K562 (cell line): ENCODE results near the gene ATP6V0E1.

ENCODE experiments used
- CEBPG ChIP-seq, 3 experiments: fragments of 200-800 bp in 1 of 3; sonication (Bioruptor generic) in 1 of 3; sonication (generic) in 1 of 3; formaldehyde crosslinking in 1 of 3; IDR thresholded peaks in 2 of 3; conservative IDR thresholded peaks in 1 of 3; 2 replicates each; pipeline versions ENCODE4 v1.6.1 to v1.8.0; 2016 to 2022; ENCODE audit warnings: missing compliant biosample characterization in 2 of 3, missing genetic modification characterization in 2 of 3, mild to moderate bottlenecking in 1 of 3, missing genetic modification reagents in 1 of 3
- CHD2 ChIP-seq: IDR thresholded peaks from 2 replicates; pipeline ENCODE4 v1.6.1; 2011; ENCODE audit warnings: low read depth, low read length
- CTCF ChIP-seq, 3 experiments: IDR thresholded peaks in 2 of 3; conservative IDR thresholded peaks in 1 of 3; 2 replicates each; pipeline ENCODE4 v1.5.1; 2011 to 2012; ENCODE audit warnings: low read length in 3 of 3, mild to moderate bottlenecking in 3 of 3, control low read depth in 2 of 3, improper control_type of control experiment in 1 of 3, inconsistent platforms in 1 of 3, low read depth in 1 of 3, mixed read lengths in 1 of 3, moderate library complexity in 1 of 3; ENCODE audit not compliant: insufficient read depth in 2 of 3
- GTF2E2 ChIP-seq: fragments of 200-800 bp; sonication (Bioruptor generic); IDR thresholded peaks from 2 replicates; pipeline ENCODE4 v1.6.1; 2016; ENCODE audit warnings: missing genetic modification characterization, missing compliant biosample characterization
- HINFP ChIP-seq: fragments of 450-650 bp; conservative IDR thresholded peaks from 2 replicates; pipeline ENCODE4 v1.6.1; 2016; ENCODE audit warnings: missing genetic modification characterization, low read depth, mild to moderate bottlenecking, control low read depth, missing compliant biosample characterization
- L3MBTL2 ChIP-seq: fragments of 450-650 bp; IDR thresholded peaks from 2 replicates; pipeline ENCODE4 v1.6.1; 2016; ENCODE audit warnings: mild to moderate bottlenecking, moderate library complexity
- NFYB ChIP-seq: IDR thresholded peaks from 2 replicates; pipeline ENCODE4 v1.6.1; 2011; ENCODE audit warnings: mild to moderate bottlenecking, moderate library complexity; ENCODE audit not compliant: insufficient read length; ENCODE audit errors: extremely low read depth
- POLR2A ChIP-seq: fragments of 450-650 bp; conservative IDR thresholded peaks from 2 replicates; pipeline ENCODE4 v1.6.1; 2016
- ZNF121 ChIP-seq: sonication (generic); formaldehyde crosslinking; conservative IDR thresholded peaks from 2 replicates; pipeline ENCODE4 v1.8.0; 2022; ENCODE audit warnings: missing genetic modification reagents
- ZNF785 ChIP-seq: fragments of 250-450 bp; sonication (Bioruptor Pico); IDR thresholded peaks from 2 replicates; pipeline ENCODE4 v1.4.0; 2020; ENCODE audit warnings: mild to moderate bottlenecking
- TF ChIP-seq, protein P1 (sequence below): sonication (generic); formaldehyde crosslinking; IDR thresholded peaks from 2 replicates; pipeline ENCODE4 v1.5.0; 2020; ENCODE audit warnings: missing genetic modification reagents

DNA sequence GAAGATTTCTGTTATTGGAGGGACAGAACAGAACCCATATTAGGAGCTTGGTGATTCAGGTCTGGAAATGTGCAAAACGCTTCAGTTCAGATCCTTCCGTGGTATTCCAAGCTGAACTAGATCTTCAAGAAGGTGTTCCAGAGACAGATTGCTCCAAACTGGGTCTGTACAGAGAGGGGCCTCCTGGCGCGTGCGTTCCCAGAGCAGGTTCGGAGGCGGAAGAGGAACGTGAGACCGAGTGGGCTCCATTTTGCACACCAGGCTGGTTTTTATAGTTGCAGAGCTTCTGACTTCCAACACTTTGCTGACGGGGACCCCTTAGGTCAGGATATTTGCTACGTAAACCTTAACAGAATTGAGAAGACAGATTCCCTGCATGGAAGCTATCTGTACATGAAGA lies 41.0 kb upstream of the ATP6V0E1 start:
- TF ChIP-seq CHD2, result no peak
- TF ChIP-seq, protein P1, sequence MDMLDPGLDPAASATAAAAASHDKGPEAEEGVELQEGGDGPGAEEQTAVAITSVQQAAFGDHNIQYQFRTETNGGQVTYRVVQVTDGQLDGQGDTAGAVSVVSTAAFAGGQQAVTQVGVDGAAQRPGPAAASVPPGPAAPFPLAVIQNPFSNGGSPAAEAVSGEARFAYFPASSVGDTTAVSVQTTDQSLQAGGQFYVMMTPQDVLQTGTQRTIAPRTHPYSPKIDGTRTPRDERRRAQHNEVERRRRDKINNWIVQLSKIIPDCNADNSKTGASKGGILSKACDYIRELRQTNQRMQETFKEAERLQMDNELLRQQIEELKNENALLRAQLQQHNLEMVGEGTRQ (CRISPR knock-in tag), result no peak
- no peak for TF ChIP-seq GTF2E2 (tag)
- no peak for TF ChIP-seq CEBPG (CRISPR knock-in tag; IDR thresholded peaks at IDR 0.05)
- TF ChIP-seq CEBPG (tag; conservative IDR thresholded peaks at IDR 0.05 in 1 of 2, IDR thresholded peaks at IDR 0.05 in 1 of 2), result no peak
- no peak for TF ChIP-seq POLR2A
- TF ChIP-seq L3MBTL2, result no peak
- no peak for TF ChIP-seq CTCF (IDR thresholded peaks at IDR 0.05 in 2 of 3, conservative IDR thresholded peaks at IDR 0.05 in 1 of 3; ENCODE audit: insufficient read depth in 2 of 3, low read depth in 1 of 3, low read length in 3 of 3)
- no peak for TF ChIP-seq HINFP (tag)
- TF ChIP-seq NFYB, result no peak
- TF ChIP-seq ZNF121, result no peak
- no peak for TF ChIP-seq ZNF785 (CRISPR knock-in tag)
